ENCODE results near the gene CPLX1. TPM values are rescaled to one million over a fixed set of nuclear protein-coding genes. Genes with fewer than 3 reads are reported as not detected.

Gene CPLX1
- total and polyA plus RNA-seq, 9 donors, result 0.09 to 0.91 (median 0.27) TPM

DNA sequence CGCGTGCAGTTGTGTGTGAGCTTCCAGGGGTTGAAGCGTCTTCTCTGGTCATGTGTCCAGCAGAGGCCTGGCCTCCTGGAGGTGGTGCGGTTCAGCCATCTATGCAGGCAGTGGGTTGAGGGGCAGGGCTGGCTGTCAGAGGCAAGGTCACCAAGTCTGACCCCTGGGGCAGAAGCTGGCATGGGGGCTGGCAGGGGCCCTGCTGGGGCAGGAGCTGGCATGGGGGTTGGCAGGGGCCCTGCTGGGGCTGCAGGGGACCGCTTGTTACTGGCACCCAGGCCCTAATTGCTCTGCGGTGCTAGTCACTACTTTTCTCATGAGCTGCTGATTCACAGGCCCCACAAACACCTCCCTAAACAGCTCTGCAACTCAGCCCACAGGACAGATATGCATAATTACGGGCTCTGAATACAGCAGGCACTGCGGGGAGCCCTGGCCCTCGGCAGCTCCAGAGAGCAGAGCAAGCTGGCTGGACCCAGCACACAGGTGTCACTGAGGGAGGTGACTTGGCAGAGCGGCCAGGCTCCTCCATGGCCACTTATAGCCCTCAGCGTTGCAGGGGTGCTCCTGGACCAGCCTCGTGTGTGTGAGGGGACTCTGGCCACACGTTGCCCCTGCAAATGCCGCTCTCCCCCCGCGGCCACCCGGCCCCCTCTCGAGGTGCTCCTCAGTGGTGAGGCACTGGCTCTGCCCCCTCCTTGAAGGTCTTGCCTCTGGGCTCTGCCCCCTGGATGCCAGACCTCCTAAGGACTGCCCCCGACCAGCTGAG lies 32.7 kb downstream of the CPLX1 start:
- H3K9me3 ChIP-seq (replicated peaks; ENCODE audit: control insufficient read depth, low read depth, low read length), result no peaks in the 10 kb centered on the region
- no peaks in the 10 kb centered on the region for H3K36me3 ChIP-seq (ENCODE audit: control insufficient read depth, insufficient read depth, low read length)
- H3K27me3 ChIP-seq (ENCODE audit: control insufficient read depth, insufficient read depth, low read length), result peaks cover 80% of the 10 kb centered on the region
- DNase-seq, result no peak
- H3K27ac ChIP-seq (ENCODE audit: low read length), result no peak overlapping the region
- no peak overlapping the region for H3K4me3 ChIP-seq (ENCODE audit: low read length)
- 48% methylated on average over 16 of the region's 19 CpGs for WGBS (ENCODE audit: insufficient coverage)
- H3K4me1 ChIP-seq (ENCODE audit: control insufficient read depth, insufficient read depth, low read length), result peaks cover 19% of the 10 kb centered on the region

DNA sequence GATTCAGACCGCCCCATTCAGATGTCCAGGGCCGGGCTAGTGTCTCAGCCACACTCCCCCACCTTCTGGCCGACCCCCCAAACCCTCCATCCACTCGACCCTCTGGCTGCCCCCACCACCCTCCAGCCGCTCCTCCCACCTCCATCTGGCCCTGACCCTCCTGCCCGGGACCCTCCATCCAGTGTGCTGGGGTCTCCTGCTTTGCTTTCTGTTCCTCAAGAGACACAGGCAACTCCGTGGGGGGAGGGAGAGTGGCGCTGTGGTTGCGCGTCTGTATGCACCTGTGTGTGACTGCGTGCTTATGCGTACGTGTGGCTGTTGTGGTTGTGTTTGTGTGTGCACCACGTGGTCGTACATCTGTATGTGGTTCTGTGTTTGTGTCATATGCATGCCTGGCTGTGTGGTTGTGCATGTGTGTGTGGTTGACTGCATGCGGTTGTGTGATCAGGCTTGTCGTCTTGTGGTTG lies 33.3 kb downstream of the CPLX1 start:
- Histone ChIP-seq H3K4me3 (ENCODE audit: low read length) (no peak overlapping the region), H3K9me3 (replicated peaks; ENCODE audit: control insufficient read depth, low read depth, low read length) (no peaks in the 10 kb centered on the region), H3K27me3 (ENCODE audit: control insufficient read depth, insufficient read depth, low read length) (peaks cover 83% of the 10 kb centered on the region), H3K4me1 (ENCODE audit: control insufficient read depth, insufficient read depth, low read length) (peaks cover 19% of the 10 kb centered on the region), H3K27ac (ENCODE audit: low read length) (no peak overlapping the region), H3K36me3 (ENCODE audit: control insufficient read depth, insufficient read depth, low read length) (no peaks in the 10 kb centered on the region)
- DNase-seq, result no peak
- WGBS (ENCODE audit: insufficient coverage), result 41% methylated on average over 13 of the region's 17 CpGs

DNA sequence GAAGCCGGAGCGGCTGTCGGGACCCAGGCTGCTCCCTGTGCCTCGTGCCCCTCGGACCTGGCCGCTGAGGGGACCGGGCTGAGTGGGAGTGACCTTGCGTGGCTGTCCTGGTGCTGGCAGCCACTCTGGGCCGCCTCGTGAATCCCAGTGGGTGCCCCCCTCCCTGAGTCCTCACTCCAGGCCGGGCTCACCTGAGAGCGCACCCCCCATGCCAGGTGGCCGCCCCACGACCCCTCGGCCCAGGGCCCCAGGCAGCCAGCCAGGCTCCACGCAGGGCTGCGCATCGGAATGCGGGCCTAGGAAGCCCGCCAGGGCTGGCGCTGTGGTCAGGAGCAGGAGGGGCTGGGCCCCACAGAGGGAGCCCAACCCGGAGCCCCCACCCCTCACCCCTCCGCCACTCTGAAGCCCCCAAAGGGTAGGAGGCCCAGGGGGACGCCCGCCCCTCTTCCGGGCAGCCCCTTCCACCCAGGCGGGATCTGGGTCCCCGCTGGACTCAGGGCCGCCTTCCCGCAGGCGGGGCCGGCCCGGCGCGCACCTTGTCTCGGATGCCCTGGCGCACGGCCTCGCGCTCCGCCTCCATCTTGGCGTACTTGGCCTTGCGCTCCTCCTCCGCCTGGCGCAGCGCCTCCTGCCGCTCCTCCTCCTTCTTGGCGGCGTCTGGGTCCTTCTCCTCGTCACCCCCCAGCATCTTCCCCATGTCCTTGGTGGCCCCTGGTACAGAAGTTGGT lies 33.9 kb downstream of the CPLX1 start:
- Histone ChIP-seq H3K36me3 (ENCODE audit: control insufficient read depth, insufficient read depth, low read length) (no peaks in the 10 kb centered on the region), H3K27me3 (ENCODE audit: control insufficient read depth, insufficient read depth, low read length) (peaks cover 86% of the 10 kb centered on the region), H3K4me1 (ENCODE audit: control insufficient read depth, insufficient read depth, low read length) (peaks cover 19% of the 10 kb centered on the region), H3K9me3 (replicated peaks; ENCODE audit: control insufficient read depth, low read depth, low read length) (no peaks in the 10 kb centered on the region), H3K4me3 (ENCODE audit: low read length) (no peak overlapping the region), H3K27ac (ENCODE audit: low read length) (no peak overlapping the region)
- 9% methylated on average over 46 of the region's 50 CpGs for WGBS (ENCODE audit: insufficient coverage)
- DNase-seq, result peak; percentile 58

DNA sequence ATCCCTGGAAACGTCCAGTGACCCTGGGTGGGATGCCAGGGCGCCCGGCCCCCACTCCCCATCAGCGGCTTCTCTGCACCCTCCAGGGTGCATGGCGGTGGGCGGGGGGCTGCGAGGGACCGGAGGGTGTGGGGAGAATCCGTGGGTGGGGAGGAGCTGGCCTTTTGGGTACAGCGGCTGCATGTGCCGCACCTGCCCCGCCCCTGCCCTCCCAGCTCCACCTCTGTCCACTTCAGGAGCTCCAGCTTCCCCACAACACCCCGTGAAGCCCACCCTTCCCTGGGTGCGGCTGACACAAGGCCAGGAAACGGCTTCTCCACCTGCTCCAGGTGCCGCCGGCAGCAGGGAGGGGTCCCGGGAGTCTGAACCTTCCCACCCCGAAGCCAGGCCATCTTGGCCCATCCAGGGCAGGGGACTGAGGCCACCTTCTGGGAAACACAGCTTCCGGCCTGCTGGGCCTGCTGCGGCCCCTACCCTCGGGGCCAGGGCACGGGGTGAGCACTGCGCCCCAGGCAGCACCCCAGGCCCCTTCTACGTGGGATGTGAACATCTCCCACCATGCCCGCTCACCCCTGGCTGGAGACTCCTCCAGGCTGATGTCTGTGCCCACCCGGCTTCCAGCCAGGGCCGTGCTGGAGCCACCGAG lies 34.6 kb downstream of the CPLX1 start:
- DNase-seq, result no peak
- Histone ChIP-seq H3K9me3 (replicated peaks; ENCODE audit: control insufficient read depth, low read depth, low read length) (no peaks in the 10 kb centered on the region), H3K4me3 (ENCODE audit: low read length) (no peak overlapping the region), H3K27me3 (ENCODE audit: control insufficient read depth, insufficient read depth, low read length) (peaks cover 86% of the 10 kb centered on the region), H3K4me1 (ENCODE audit: control insufficient read depth, insufficient read depth, low read length) (peaks cover 24% of the 10 kb centered on the region), H3K27ac (ENCODE audit: low read length) (no peak overlapping the region), H3K36me3 (ENCODE audit: control insufficient read depth, insufficient read depth, low read length) (no peaks in the 10 kb centered on the region)
- 51% methylated on average over 18 of the region's 29 CpGs for WGBS (ENCODE audit: insufficient coverage)

DNA sequence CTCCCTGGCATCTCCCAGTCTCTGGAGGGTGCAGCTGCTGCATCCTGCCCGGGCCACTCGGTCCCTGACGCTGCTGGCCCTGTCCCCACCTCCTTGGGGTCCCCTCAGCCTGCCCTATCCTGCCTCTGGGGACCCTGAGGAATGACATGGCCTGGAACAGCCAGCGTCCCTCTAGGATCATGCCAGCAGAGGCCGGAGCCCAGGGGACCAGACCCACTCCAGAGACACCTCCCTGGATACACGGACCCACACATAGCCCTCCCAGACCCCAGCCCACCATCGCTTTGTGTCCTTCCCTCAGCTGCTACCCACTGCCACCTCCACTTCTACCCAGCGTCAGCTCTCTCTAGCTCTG lies 35.5 kb downstream of the CPLX1 start:
- Histone ChIP-seq H3K9me3 (replicated peaks; ENCODE audit: control insufficient read depth, low read depth, low read length) (no peaks in the 10 kb centered on the region), H3K4me3 (ENCODE audit: low read length) (no peak overlapping the region), H3K36me3 (ENCODE audit: control insufficient read depth, insufficient read depth, low read length) (no peaks in the 10 kb centered on the region), H3K27me3 (ENCODE audit: control insufficient read depth, insufficient read depth, low read length) (peaks cover 86% of the 10 kb centered on the region), H3K4me1 (ENCODE audit: control insufficient read depth, insufficient read depth, low read length) (peaks cover 29% of the 10 kb centered on the region), H3K27ac (ENCODE audit: low read length) (no peak overlapping the region)
- 60% methylated on average over 8 of the region's 8 CpGs for WGBS (ENCODE audit: insufficient coverage)
- no peak for DNase-seq

DNA sequence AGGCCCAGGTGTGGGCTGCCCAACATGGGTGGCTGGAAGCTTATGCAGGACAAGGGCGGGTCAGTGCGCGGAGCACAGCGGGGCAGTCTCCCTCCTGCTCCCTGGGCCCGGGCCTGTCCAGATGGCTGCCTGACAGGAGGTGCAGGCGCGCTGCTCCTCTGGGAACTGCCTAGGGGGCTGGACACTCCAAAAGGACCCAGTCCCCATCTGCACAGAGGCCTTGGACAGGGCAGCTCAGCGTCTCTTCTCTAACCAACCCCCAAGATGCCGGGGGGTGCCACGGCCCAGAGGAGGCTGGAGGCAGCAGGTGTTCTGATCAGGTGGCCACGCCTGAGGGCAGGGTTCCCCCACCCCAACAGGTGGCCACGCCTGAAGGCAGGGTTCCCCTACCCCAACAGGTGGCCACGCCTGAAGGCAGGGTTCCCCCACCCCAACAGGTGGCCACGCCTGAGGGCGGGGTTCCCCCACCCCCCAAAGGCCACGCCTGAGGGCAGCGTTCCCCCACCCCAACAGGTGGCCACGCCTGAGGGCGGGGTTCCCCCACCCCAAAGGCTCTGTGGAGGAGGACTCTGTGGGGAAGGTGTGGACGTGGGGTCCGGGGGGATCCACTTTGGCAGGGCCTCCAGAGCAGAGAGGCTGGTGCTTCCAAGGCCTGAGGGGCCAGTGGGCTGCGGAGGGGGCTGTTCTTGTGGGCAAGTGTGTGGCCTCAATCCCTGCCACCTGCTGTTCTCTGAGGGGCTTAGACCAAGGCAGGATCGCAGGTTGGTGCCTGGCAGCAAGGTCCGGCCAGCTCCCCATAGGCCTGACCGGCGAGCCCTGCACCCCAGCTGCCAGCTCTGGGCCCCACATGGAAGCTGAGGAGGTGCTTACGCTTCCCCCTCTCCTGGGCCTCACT lies 36.1 kb downstream of the CPLX1 start:
- peaks cover 86% of the 10 kb centered on the region for H3K27me3 ChIP-seq (ENCODE audit: control insufficient read depth, insufficient read depth, low read length)
- WGBS (ENCODE audit: insufficient coverage), result 75% methylated on average over 16 of the region's 27 CpGs

DNA sequence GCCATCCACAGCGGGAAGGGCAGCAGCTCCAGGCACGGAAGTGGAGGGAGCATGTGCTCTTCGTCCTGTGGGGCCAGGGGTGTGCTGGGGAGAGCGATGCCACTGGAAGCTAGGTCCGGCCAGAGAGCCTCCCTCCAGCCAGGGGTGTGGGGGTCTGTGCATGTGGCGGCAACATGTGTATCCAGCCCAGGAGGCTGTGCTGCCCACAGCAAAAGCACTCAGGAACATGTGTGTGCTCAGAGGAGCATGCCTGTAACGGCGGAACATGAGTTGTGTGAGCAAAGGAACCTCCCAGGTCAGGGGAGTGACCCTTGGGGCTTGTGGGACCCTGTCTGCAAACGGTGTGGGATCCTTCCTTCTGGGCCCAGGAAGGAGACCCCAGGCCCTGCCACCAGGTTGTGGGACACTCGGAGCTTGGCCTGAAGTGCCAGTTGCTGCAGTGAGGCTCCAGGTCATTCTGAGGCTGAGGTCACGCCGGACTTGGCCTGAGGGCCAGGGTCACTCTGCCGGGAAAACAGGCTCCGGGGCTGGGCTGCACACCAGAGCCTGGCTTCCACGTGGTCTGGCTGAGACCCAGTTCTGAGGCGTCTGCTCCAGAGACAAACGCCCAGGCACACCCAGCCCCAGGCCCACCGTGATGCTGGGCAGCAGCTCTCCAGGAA lies 37.2 kb downstream of the CPLX1 start:
- Histone ChIP-seq H3K36me3 (ENCODE audit: control insufficient read depth, insufficient read depth, low read length) (no peaks in the 10 kb centered on the region), H3K9me3 (replicated peaks; ENCODE audit: control insufficient read depth, low read depth, low read length) (no peaks in the 10 kb centered on the region), H3K4me1 (ENCODE audit: control insufficient read depth, insufficient read depth, low read length) (peaks cover 33% of the 10 kb centered on the region), H3K27ac (ENCODE audit: low read length) (no peak overlapping the region), H3K4me3 (ENCODE audit: low read length) (no peak overlapping the region), H3K27me3 (ENCODE audit: control insufficient read depth, insufficient read depth, low read length) (peaks cover 83% of the 10 kb centered on the region)
- DNase-seq, result no peak
- WGBS (ENCODE audit: insufficient coverage), result 55% methylated on average over 18 of the region's 18 CpGs

More for the DNA sequence above, 36.1 kb downstream of the CPLX1 start:
- no peak for DNase-seq
- Histone ChIP-seq H3K27ac (ENCODE audit: low read length) (no peak overlapping the region), H3K4me1 (ENCODE audit: control insufficient read depth, insufficient read depth, low read length) (peaks cover 32% of the 10 kb centered on the region), H3K9me3 (replicated peaks; ENCODE audit: control insufficient read depth, low read depth, low read length) (no peaks in the 10 kb centered on the region), H3K36me3 (ENCODE audit: control insufficient read depth, insufficient read depth, low read length) (no peaks in the 10 kb centered on the region), H3K4me3 (ENCODE audit: low read length) (no peak overlapping the region)

DNA sequence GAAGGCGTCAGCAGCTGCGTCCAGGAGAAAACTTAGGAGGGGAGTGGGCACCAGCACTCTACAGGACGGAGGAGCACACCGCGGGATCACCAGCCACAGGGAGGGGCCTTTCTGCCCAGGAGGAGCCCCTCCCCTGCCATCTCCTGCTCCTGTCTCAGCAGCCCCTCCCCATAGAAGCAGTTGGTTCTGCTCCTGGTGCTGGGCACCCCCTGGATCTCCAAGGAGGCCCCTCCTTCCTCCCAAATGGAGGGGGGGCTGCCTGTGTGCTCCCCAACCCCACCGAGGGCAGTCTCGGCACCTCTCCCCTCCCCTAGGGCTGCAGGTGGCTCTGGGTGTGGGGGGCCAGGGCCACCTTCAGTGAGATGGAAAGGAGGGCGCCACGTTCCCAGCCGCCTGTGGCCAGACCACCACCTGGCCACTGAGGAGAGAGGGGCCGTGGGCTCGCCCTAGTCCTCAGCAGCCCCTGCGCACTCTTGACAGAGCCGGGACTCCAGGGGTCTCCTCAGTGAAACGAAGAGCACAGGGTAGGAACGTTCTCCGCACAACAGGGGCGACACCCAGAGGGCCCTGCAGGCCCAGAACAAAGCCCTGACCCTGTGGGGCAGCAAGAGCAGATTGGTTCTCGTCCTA lies 37.8 kb downstream of the CPLX1 start:
- H3K36me3 ChIP-seq (ENCODE audit: control insufficient read depth, insufficient read depth, low read length), result no peaks in the 10 kb centered on the region
- no peak overlapping the region for H3K4me3 ChIP-seq (ENCODE audit: low read length)
- H3K27me3 ChIP-seq (ENCODE audit: control insufficient read depth, insufficient read depth, low read length), result peaks cover 77% of the 10 kb centered on the region
- no peak for DNase-seq
- peaks cover 33% of the 10 kb centered on the region for H3K4me1 ChIP-seq (ENCODE audit: control insufficient read depth, insufficient read depth, low read length)
- H3K9me3 ChIP-seq (replicated peaks; ENCODE audit: control insufficient read depth, low read depth, low read length), result no peaks in the 10 kb centered on the region
- H3K27ac ChIP-seq (ENCODE audit: low read length), result no peak overlapping the region
- 80% methylated on average over 17 of the region's 19 CpGs for WGBS (ENCODE audit: insufficient coverage)

DNA sequence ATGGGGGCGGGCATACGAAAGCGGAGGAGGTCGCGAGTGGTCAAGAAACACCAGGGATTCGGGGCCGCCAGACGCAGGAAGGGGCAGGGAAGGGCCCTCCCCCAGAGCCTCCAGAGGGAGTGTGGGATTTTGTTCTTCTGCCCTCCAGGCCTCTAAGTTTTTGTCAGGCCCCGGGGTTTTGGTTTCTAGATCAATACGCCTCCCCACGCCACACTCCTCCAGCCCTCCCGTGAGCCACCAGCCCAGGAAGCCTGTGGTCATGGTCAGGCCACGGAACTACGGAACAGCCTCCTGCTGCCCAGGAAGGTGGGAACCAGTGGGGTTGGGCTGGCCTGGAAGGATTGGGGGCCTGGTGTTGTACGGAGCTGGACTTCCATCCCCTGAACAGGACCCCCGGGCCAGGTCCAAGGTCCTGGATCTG lies 38.4 kb downstream of the CPLX1 start:
- Histone ChIP-seq H3K36me3 (ENCODE audit: control insufficient read depth, insufficient read depth, low read length) (no peaks in the 10 kb centered on the region), H3K27me3 (ENCODE audit: control insufficient read depth, insufficient read depth, low read length) (peaks cover 71% of the 10 kb centered on the region), H3K27ac (ENCODE audit: low read length) (no peak overlapping the region), H3K9me3 (replicated peaks; ENCODE audit: control insufficient read depth, low read depth, low read length) (no peaks in the 10 kb centered on the region), H3K4me1 (ENCODE audit: control insufficient read depth, insufficient read depth, low read length) (peaks cover 33% of the 10 kb centered on the region), H3K4me3 (ENCODE audit: low read length) (no peak overlapping the region)
- 63% methylated on average over 10 of the region's 16 CpGs for WGBS (ENCODE audit: insufficient coverage)
- DNase-seq, result no peak
